Mucosa of descending colon (tissue), 3 donors: ENCODE measurements around the gene OTOP3. TPM values are rescaled to one million over a fixed set of nuclear protein-coding genes. Genes with fewer than 3 reads are reported as not detected.

Experiments used
- ATAC-seq: fragments of 200-7000 bp; cut with Tn5 transposase; one replicate; pipeline ENCODE4 v1.9.1; 2020; ENCODE audit warnings: mild to moderate bottlenecking, moderate library complexity
- DNase-seq, 3 donors: peaks; one replicate each; pipeline ENCODE4 v3.0.0-alpha.2; 2020
- H3K36me3 ChIP-seq: fragments of 200-600 bp; one replicate; pipeline ENCODE4 v1.8.0; 2021; ENCODE audit warnings: low read depth, mild to moderate bottlenecking
- H3K4me1 ChIP-seq: fragments of 200-600 bp; one replicate; pipeline ENCODE4 v1.8.0; 2021; ENCODE audit warnings: low read depth, mild to moderate bottlenecking
- H3K4me3 ChIP-seq: fragments of 200-600 bp; one replicate; pipeline ENCODE4 v1.8.0; 2021; ENCODE audit warnings: mild to moderate bottlenecking
- H3K9me3 ChIP-seq: fragments of 200-600 bp; one replicate; pipeline ENCODE4 v1.8.0; 2021; ENCODE audit warnings: mild to moderate bottlenecking
- intact Hi-C, 2 donors: fragments of 100-400 bp; cut with DNase I in 1 of 2; cut with micrococcal nuclease in 1 of 2; formaldehyde crosslinking; loops; one replicate each; pipeline versions ENCODE4 v1.11.0 to v1.11.1; 2022; cut with DNase I, micrococcal nuclease
- total RNA-seq, 3 donors: library from RNA; stranded (reverse); fragmentation: NEBNext Ultra II Directional in 2 of 3; extraction: Animal tissue kit (Norgen Biotek cat#: 25700) in 2 of 3; gene quantifications; one replicate each; pipeline versions ENCODE4 v1.2.1 to v1.2.4, GENCODE V29; 2021 to 2023
- TF ChIP-seq, protein P1 (sequence below): fragments of 200-600 bp; IDR thresholded peaks from one replicate; pipeline ENCODE4 v1.8.0; 2022; ENCODE audit warnings: antibody characterized with exemption, mild to moderate bottlenecking
- donor health status: DM: no; HTN: no; CAD: no; lungs with moderate emphysema.
- donor health status: DM: no; HTN: no; CAD: no.
- donor health status: DM: no; HTN: yes; CAD: no.

OTOP3 gene
- total RNA-seq, 3 donors from 2014 or later: 0.38 to 2.8 (median 1.5) TPM

DNA sequence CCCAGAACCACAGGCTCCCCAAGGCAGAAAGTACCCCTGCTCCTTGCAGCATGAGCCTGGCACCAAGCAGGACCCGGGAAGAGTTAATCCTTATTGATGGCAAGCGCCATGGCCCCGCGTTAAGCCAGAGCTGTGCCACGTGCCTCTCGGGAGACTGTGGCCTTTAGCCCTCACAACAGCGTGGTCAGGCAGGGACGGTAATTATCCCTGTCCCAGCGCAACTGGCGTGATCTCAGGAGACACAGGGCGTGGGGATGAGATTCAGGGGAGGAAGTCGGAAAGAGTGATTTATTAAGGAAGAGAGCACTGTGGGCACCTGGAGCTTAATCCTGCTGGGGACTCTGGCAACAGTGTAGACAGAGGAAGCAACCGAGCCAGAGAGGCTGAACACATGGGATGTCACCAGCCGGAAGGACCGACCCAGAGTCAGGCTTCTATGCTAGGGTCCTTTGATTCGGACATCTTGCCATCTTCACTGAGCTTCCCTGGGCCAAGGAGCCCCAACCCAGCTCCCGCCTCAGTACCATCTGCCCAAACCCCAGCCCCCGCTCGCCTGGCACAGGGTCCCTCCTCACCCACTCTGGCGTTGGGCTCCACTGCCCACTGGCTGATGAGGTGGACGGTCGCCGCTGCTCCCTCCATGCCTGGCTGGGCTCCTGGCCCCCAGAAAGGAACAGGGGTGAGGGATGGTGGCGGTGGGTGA lies 16.9 kb downstream of the OTOP3 start:
- TF ChIP-seq, protein P1, sequence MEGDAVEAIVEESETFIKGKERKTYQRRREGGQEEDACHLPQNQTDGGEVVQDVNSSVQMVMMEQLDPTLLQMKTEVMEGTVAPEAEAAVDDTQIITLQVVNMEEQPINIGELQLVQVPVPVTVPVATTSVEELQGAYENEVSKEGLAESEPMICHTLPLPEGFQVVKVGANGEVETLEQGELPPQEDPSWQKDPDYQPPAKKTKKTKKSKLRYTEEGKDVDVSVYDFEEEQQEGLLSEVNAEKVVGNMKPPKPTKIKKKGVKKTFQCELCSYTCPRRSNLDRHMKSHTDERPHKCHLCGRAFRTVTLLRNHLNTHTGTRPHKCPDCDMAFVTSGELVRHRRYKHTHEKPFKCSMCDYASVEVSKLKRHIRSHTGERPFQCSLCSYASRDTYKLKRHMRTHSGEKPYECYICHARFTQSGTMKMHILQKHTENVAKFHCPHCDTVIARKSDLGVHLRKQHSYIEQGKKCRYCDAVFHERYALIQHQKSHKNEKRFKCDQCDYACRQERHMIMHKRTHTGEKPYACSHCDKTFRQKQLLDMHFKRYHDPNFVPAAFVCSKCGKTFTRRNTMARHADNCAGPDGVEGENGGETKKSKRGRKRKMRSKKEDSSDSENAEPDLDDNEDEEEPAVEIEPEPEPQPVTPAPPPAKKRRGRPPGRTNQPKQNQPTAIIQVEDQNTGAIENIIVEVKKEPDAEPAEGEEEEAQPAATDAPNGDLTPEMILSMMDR: no peak
- intact Hi-C loops: no loop called here
- Histone ChIP-seq H3K36me3 (no peaks in the 10 kb centered on the region), H3K4me3 (no peak overlapping the region), H3K4me1 (peaks cover 9% of the 10 kb centered on the region), H3K9me3 (no peaks in the 10 kb centered on the region)
- ATAC-seq: peak; percentile 60
- no peak for DNase-seq

DNA sequence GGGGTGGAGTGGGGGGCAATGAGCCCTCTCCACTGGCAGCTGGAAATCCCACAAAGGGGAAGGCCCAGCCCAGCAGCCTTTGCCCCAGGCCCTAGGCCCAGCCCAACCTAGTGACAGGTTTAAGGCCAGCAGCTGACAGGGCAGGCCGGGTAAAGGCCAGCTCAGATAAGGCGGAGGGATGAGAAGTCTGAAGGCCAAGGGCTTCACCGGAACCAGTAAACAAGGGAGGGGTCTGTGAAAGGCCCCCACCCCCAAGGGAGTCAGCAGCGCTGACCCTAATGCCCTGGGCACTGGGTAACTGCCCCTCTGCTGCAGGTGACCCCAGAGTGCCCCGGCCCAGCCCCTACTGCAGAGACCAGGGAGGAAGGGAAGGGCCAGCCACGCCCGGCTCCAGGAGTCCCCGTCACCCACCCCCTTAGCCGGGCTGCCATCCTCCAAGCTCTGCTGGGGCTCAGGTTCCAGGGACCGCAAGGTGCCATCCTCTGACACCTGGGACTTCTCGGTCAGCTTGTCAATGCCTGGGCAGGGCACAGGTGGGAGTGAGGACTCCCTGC lies 17.5 kb downstream of the OTOP3 start:
- ATAC-seq: peak; percentile 78
- Histone ChIP-seq H3K9me3 (no peaks in the 10 kb centered on the region), H3K4me1 (peaks cover 9% of the 10 kb centered on the region), H3K36me3 (no peaks in the 10 kb centered on the region), H3K4me3 (no peak overlapping the region)
- TF ChIP-seq, protein P1: no peak
- intact Hi-C loops: no loop called here
- peak in 1 of 3 donors; percentile 58 for DNase-seq

DNA sequence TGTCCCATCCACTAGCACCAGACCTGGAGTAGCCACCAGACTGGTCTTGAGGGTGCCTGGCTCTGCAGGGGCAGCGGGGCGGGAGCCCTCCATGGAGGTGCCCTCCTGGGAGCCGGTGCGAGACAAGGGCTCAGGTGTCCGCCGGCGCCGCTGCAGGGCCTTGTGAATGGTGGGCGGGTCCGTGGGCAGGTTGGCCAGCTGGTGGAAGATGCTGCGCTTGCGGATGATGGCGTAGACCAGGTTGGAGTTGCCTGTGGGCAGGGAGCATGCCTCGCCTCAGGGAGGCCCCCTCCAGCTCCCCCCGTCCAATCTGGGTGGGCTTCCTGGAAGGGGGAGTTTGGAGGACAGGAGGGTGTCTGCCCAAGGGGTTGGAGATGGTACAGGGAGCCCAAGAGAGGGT lies 18.4 kb downstream of the OTOP3 start:
- intact Hi-C loops: no loop called here
- Histone ChIP-seq H3K9me3 (no peaks in the 10 kb centered on the region), H3K4me3 (no peak overlapping the region), H3K36me3 (no peaks in the 10 kb centered on the region), H3K4me1 (peaks cover 9% of the 10 kb centered on the region)
- DNase-seq (no peak), ATAC-seq (no peak)
- TF ChIP-seq, protein P1: no peak

DNA sequence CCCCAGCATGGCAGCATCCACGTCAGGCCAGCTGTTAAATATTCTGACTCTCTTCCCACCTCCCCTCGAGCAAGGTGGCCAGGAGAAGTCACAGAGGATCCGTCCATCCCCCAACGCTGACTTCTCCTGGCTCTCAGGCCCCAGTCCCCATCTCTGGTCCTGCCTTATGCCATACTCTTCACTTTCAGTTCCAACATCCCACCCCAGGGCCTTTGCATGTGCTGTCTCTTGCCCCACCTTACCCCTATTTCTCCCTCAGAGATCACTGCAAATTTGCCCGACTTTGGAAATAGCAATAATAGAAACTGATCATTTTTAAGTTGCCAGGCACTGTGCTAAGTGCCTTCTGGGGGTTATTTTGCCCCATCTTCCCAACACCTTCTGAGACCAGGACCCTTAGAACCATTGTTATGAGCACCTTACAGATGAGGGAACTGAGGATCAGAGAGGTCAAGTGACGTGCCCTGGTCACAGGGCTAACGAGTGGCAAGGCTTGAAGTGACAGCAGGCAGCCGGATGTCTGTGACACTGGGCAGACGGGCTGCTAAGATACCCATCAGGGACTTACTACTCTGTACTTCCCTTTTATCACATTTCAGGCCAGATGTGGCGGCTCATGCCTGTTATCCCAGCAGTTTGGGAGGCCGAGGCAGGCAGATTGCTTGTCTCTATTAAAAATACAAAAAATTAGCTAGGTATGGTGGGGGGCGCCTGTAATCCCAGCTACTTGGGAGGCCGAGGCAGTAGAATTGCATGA lies 19.1 kb downstream of the OTOP3 start:
- no peaks in the 10 kb centered on the region for H3K9me3 ChIP-seq
- peaks cover 9% of the 10 kb centered on the region for H3K4me1 ChIP-seq
- ATAC-seq (no peak), DNase-seq (no peak)
- TF ChIP-seq, protein P1: no peak
- no peaks in the 10 kb centered on the region for H3K36me3 ChIP-seq
- H3K4me3 ChIP-seq: no peak overlapping the region
- intact Hi-C loops: no loop called here

DNA sequence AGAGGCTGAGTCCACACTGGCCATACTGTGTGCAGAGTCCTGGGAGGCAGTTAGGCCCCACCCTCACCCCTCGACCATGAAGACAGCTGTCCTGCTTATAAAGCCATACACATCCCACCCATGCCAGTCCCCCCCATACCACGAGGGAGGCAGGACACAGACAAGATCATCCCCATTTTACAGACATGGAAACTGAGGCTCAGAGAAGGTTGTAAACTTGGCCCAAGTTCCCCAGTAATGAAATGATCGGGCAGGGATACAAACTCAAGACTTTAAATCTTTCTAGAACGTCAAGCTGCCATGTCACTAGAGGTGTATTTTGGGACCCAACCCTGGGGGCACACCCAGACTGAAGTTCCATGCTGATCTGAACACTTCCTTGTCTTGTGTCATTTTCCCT lies 20.4 kb downstream of the OTOP3 start:
- H3K36me3 ChIP-seq: no peaks in the 10 kb centered on the region
- TF ChIP-seq, protein P1: no peak
- intact Hi-C loops: no loop called here
- no peak overlapping the region for H3K4me3 ChIP-seq
- no peaks in the 10 kb centered on the region for H3K9me3 ChIP-seq
- no peak for ATAC-seq
- DNase-seq: no peak
- peaks cover 9% of the 10 kb centered on the region for H3K4me1 ChIP-seq
